Activated CD8-positive, alpha-beta memory T cell treated with anti-CD3 and anti-CD28 coated beads, Interleukin-2, amount 50 U/mL, for 48 hours (primary cell): ENCODE results near the gene REM2.

ENCODE experiments used
- DNase-seq: peaks from one replicate; pipeline ENCODE4 v3.0.0-alpha.2; 2020

The REM2 gene

DNA sequence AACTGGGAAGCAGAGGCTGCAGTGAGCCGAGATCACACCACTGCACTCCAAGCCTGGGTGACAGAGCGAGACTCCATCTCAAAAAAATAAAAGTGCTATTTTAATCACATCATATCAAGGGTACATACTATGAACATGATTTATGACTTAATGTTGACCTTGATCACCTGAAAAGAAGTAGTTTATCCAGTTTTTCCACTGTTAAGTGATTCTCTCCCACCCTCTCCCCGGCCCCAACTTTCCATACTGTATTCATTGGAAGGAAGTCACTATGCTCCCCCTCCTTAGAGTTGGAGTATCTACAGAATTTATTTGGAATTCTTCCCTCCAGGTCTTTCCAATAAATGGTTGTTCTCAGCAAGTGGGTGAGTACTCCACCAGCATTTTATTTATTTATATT, 49.1 kb downstream of the REM2 start:
- no peak for DNase-seq

DNA sequence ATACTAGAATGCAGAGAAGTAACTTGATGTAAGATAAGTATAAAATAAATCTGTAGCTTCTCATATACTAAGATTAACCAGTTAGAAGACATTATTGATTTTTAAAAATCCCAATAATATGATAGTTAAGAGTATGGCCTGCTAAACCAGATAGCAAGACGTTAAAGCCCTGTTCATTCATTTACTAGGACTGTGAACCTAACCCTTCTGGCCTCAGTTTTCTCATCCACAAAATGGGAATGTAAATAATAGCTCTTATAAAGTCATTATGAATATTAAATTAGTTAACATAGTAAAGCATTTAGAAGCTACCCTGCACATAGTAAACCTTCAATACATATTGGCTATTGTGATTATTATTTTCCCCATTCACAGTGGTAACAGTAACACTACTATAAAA, 52.1 kb downstream of the REM2 start:
- no peak for DNase-seq
